Esophagus squamous epithelium (tissue), 4 donors: ENCODE data around the gene HNRNPDL.

ENCODE experiments used
- CTCF ChIP-seq, 6 experiments: fragments of 450-650 bp in 4 of 6; fragments of 200-600 bp in 2 of 6; sonication (generic) in 2 of 6; IDR thresholded peaks; one replicate each; pipeline ENCODE4 v1.5.1; 2016 to 2019; ENCODE audit warnings: antibody characterized with exemption in 6 of 6, mild to moderate bottlenecking in 4 of 6, moderate library complexity in 4 of 6
- POLR2A ChIP-seq, 4 donors: fragments of 450-650 bp; IDR thresholded peaks; one replicate each; pipeline ENCODE4 v1.6.1; 2017; ENCODE audit warnings: antibody characterized with exemption in 4 of 4, mild to moderate bottlenecking in 4 of 4, moderate library complexity in 3 of 4

GRCh38 chr4:82429728-82430192 lies 502 bp downstream of the HNRNPDL start:
- TF ChIP-seq POLR2A (IDR thresholded peaks at IDR 0.05) (no peak), CTCF (IDR thresholded peaks at IDR 0.05) (peak in 1 of 6 experiments; percentile 8)
